Occipital lobe (tissue), 2 donors: Measurements from ENCODE around the gene KCND3. TPM values are rescaled to one million over a fixed set of nuclear protein-coding genes. Genes with fewer than 3 reads are reported as not detected.

Experiments used
- DNase-seq: peaks from one replicate; lab custom pipeline; 2025; lab: John Stamatoyannopoulos, UW
- total RNA-seq: library from RNA; depleted of rRNA; stranded (reverse); fragments of >200 nt; gene quantifications from one replicate; pipeline ENCODE4 v1.2.3, GENCODE V29; 2014

KCND3 gene
- total RNA-seq, 1 donor from 2014 or later = 12.6 TPM

DNA sequence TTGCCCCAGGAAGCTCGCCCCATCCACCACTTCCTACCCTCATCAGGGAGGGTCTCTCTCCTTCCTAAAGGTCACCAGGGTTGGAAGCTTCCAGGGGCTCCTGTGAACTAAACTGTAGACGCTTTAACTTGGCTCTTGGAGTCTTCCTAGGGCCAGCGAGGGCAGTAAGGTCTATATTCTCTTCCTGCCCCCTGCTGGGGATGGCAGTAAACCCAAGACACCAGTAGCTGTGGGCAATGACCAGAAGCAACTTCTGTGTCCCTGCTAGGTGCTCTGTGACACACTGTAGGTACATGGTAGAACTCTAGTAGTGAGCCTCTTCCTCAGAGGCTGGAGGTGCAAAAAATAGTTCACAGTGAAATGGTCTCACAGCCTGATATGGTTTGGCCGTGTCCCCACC lies 30.0 kb downstream of the KCND3 start:
- no peak for DNase-seq

DNA sequence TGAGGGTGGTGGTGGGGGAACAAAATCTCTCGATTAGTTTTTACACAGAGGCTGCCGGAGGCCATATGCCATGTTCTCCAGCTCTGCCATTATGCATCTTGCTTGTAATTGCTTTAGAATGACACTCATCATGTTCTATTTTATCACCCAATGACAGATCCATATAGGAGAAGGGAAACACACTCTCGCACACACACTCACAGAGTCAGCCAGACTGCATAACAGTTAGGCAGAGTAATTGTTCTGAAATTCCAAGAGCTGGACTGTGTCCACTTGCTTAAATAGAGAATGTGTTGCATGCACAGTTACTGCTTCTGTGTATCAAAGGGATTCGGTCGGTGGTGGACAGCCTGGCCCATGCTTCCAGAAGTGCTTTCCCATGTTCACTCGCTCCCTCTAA lies 30.6 kb downstream of the KCND3 start:
- no peak for DNase-seq

DNA sequence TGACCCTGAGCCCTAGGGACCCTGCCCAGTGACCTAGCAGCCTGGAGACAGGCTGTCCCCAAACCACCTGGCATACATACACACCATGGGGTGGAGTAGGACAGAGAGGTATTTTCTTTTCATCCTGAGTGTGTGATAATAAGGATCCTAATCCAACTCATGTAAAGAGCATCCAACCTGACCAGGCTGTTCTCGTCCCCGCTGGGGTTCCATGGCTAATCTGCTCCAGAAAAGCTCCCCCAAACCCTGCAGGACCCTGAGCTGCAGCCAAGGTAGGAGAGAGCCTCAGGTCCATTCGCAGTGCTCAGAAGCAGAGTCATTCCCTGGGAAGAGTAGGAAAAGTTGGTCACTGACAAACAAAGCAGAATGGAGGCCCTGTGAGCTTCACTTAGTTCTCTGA lies 31.4 kb downstream of the KCND3 start:
- DNase-seq = no peak

DNA sequence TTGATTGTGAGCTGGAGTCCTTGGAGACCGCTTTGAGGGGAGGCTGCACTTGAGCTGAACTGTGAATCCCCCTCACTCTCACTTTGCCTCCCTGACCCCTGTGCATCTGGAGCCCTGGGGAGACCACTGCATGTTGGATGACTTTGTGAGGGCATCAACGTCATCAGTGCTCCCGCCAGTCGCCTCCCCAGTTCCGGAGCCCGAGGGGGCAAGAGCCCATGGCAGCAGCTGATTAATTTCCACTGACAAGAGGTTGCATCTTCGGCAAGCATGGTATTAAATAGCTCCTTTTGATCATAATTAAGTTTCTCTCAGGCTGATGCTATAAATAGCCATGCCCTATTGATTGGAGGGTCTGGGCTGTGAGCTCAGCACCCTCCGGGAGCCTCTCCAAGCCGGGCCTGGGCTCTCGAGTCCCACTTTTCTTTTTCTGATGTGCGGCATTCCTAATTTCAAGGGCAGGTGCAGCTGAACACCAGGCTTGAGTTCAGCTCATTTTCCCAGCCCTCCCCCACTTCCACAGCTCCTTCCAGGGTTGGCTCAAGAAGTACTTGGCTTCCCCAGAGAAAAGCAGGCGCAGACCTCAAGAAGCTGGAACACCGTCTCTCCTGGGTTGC lies 33.2 kb downstream of the KCND3 start:
- no peak for DNase-seq

DNA sequence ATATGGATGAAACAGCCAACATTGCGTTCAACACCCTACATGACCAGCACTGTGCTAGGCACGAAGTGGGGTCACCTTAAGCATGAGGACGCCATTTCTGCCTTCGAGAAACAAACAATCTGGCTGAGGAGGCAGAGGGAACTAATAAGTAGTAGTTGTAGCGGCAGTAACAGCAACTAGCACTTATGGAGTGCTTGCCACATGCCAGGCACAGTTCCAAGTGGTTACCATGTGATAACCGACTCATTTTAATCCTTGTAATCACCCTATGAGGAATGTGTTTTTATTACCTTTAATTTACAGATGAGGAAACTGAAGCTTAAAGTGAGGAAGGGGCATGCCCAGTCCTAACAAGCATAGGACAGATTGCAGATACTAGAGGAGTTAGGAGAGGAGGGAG lies 33.7 kb downstream of the KCND3 start:
- DNase-seq = no peak

DNA sequence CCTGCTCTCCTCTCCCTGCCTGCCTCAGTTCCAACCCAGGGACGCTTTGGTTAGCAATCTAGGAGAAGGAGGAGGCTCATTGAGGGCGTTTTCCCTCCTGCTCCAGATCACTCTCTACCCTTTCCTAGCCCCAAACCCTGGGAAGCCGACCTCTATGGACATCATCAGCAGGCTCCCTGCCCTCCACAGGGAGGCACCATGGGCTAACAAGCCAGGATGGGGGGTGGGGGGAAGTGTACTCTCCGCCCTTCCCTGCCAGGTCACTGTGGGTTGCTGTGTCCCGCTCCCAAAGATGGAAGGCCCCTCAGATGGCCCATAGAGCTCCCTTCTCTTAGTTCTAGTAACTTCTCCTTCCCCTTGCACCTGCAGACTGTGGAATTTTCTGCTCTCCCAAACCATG lies 35.7 kb downstream of the KCND3 start:
- no peak for DNase-seq

DNA sequence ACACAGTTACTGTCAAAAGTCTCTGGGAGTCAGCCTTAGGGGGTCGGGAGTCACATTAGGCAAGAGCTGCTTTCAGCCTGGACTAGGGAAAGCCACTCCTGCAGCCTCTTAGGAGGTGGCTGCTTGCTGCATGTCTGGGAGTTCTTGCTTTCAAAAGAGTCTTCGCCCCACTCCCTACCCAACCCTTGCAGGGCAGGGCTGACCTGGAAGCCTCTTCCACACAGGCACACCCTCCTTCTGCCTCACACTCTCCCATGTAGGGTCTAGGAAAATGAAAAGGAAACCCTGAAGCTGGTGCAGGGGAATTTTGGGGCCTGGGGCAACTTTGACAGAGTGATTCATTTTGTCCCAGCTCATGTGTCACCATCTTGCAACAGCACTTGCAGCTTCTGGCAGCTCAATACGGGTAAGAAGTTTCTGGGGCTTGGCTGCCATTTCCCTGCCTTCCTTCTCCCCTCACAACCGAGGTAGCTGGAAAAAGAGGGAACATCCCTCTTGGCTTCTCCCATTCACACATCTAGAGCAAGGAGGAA lies 37.3 kb downstream of the KCND3 start:
- no peak for DNase-seq

DNA sequence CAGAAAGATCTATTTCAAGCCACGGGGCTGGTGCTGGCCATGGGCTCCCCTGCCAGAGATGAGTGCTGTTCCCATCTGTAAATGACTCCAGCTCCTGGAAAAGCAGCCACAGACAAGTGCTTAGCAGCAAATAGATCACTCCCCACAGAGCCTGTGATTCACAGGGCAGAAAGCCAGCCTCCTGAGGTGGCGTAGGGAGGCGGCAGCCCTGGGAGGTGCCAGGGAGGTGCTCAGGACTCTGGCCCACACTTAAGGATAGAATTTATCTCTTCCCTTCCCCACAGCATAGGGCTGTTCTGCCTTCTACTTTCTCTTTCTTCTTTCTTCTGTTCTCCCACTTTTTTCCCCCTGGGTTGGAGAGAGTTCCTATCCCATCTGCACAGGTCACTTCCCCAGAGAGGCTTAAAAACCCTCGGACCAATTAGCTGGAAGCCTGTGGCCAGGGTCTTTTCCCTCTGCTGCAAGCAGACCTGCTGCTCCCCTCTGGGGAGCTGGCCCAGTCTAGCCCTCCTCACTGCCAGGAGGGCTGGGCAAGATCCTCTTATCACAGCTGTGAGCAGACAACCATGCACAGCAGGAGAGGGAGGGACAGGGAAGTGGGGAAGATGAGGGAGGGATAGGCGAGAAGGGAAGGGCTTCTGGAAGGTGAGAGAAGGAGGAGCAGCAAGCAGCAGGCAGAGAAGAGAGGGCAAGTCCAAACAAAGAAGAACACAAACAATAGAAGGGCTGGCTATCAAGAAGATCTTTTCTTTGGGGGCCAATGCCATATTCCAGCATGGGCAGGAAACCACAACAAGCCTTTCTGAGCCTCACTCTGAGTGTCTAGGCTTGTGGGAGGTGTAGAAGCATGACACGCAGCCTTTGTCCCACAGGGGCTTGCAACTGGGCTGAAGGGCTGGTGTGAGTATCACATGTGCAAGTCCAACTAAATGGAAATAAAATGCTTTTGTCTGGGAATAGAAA lies 41.0 kb downstream of the KCND3 start:
- DNase-seq = peak; percentile 73

DNA sequence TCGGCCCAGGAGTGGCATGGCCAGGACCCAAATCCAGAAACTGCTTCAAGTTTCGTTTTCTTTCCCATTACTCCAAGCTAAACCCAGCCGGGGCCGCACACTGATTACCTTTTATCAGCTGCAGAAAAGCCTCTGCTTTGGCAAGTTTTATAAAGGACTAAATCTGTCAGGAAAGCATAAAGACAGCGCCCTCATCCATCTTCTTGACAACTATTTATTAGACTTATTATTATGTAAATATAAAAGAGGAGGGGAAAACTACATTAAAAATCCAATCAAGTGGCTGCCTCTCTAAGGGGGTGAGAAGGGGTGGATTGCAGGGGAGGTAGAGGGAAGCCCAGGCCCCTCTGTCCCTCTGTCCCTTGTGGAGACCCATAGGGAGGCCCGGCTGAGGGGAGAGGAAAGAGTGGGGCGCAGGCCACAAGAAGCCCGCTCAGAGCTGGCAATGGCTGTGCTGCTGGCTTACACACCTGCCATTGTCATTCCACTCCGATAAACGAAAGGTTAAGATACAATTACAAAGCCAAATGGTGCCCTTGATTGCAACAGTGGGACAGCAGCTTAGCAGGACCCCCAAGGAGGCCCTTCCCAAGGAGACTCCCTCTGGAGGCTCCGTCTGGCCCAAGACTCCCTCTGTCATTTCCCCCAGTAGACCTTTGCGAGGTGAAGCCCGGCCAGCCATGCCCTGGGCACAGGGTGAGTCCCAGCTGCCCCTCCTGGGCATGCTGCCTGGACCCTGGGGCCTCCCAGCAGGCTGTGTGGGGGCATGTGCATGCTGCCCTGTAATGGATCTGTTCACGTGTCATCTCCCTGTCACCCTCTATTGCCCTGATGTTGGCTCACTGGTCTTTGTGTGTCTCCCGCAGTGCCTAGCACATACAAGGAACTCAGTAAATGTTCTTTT lies 45.4 kb downstream of the KCND3 start:
- no peak for DNase-seq

DNA sequence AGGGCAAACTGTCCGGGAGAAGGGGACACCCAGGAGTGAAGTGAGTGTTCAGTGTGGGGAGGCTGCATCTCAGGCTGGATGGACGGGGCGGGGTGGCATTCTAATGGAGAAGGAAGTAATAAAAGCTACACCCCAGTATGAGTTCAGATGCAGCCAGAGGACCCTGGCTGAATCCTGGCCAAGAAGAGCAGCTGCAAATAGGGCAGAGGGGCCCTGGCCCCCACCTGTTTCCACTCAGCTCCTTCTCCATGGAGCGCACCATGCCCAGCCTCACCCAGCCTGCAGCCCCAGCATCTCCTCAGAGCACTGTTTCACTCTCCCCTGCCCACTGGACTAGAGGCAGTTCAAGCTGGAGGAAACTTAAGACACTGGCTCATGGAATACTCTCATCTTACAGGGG lies 46.4 kb downstream of the KCND3 start:
- no peak for DNase-seq

DNA sequence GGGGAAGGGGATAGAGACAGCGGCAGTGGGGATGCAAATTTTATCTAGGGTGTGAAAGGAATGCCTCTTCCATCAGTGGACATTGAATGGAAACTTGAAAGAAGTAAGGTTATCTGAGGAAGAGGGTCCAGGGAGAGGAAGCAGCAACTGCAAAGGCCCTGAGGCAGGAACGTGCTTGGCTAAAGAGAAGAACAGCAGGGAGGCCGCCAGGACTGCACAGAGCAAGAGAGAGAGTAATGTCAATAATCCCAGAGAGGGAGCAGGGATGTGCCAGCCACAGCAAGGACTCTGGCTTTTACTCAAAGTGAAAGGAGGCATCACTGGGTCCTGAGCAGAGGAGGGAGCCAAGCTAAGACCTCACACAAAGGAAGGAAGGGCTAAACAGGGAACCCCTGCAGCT lies 50.9 kb downstream of the KCND3 start:
- no peak for DNase-seq

DNA sequence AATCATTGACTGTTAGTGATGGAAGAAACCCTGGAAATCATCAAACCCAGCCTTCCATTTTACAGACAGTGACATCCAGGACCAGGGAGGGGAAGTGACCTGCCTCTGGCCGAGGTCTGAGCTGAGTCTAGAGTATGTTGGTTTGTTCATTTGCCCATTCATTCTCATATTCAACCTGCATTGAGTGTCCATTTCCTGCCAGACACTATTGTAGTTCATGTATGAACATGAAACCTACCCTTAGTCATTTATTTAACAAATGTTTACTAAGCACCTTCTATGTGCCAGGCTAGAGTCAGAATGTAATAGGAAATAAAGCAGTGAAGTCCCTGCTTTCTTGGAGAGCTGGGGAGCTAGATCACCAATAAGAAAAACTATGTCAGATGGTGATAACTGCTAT lies 51.3 kb downstream of the KCND3 start:
- no peak for DNase-seq

DNA sequence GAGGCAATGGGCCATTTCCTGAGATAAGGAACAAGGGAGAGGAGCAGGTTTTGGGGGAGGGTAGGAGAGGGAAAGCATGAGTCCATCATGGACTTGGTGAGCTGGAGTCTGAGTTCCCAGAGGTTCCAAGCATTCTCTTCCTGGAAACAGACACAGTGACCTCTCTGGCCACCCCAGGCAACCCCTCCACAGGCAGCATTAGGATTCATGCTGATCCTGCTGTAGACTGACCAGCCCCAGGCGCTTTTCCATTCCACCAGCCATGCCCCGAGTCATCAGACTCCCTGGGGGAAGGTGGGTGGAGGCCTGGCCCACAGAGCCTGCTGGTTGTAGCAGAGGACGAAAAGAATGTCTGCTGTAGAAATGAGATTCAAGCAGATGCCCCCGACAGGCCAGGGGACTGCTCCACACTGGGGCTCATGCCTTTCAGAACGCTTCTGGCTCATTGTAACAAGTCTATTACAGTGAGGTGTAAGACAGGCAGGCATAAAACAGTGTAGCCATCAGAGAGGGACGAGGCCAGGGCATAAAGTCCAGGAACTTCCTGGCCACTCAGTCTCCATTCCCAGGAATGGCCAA lies 52.2 kb downstream of the KCND3 start:
- no peak for DNase-seq

DNA sequence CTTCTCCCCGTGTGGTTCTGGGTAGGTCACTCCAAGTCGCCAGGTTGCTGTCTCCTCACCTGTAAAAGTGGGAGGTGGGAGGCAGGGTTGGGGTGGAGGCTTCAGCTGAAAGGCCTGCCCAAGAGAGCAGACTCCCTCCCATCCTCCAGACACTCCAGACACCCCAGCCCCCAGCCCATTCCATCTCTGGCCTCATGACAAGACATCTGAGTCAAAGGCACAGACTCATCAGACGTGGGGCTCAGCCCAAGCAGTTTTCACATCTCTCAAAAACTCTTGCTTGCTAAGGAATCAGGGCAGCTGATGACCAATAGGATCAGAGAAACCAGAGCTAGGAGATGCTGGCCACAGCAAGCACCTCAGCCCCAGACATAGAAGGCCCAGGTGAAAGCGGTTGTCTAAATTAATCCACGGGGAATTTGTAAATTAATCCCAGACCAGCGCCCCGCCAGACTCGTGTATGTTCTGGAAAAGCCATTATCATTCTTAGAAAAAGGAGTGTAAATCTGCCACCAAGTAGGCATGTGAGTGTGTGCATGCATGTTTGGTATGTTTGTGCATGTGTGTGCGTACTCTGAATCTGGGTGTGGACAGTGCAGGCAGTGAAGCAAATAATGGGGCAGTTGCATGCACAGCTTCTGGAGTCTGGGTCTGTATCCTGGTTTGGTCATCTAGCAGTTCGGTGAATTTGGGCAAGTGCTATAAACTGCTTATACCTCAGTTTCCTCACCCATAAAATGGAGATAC lies 55.2 kb downstream of the KCND3 start:
- DNase-seq = no peak

DNA sequence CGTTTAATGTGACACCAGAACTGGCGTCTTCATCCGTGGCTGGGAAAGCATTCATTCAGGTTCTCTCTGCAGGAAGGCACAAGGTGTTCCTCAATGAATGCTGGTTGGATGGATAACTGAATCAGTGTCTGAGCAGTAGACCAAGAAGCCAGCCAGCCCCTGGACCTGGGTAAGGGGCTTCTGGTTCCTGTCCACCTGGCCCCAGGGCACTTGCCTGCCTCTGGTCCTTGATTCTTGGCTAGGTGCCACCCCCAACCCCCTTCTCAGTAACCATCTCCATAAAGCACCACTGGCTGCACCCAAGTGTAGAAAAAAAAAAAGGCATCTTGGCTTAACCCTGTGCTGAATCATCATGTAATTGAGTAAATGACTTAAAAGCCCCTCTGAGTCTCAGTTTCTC lies 59.1 kb downstream of the KCND3 start:
- DNase-seq = no peak

DNA sequence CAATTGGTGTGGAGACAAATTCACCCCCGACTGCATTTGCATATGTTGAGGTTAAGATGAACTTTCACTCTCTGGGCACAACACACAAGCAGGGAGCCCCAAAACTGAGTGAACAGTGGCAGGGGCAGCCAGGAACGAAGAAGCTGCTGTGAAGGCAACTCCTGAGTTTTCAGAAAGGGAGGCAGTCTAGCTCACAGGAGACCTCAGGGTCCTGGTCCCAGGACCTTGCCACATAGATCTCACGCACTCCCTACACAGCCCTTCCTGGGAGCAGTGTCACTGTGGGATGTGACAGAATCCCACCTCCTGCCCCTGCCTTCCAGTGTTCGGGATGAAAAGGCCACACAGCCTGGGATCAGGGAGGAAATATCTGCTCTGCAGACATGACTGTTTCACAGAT lies 60.9 kb downstream of the KCND3 start:
- no peak for DNase-seq

DNA sequence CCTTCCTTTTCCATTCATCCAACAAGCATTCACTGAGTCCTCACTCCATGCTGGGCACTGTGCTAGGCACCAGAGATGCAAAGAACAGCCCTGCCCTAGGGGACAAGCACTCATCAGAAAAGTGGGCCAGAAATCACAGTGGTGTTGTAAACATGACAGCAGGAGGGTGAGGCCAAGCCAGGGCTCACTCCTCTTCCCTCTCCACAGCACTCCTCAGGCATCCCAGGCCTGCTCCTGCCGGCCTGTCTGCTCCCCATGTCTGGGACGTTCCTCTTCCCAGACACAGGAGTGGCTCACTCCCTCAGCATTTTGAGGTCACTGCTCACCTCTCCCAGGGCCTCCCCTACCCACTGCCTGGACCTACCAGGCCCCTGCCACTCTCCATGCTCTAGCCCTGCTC lies 61.8 kb downstream of the KCND3 start:
- DNase-seq = no peak

DNA sequence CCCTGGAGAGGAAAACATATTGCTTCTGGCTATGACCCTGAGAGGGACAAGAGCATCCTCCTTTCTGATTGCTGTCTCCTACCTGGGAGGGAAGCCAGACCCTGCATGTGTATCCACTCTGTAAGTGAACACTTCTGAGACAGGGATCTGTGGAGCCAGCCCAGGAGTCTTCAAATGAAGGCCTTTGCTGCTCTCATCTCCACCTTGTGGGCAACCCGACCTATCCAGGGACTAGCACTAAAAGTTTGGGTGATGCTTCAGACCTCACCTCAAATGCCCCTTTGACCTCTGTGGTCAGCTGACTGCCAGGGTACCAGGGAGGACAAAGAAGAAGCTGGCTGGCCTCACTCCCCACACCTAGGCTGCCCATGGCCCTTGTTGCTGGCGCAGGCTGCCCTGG lies 64.7 kb downstream of the KCND3 start:
- no peak for DNase-seq

DNA sequence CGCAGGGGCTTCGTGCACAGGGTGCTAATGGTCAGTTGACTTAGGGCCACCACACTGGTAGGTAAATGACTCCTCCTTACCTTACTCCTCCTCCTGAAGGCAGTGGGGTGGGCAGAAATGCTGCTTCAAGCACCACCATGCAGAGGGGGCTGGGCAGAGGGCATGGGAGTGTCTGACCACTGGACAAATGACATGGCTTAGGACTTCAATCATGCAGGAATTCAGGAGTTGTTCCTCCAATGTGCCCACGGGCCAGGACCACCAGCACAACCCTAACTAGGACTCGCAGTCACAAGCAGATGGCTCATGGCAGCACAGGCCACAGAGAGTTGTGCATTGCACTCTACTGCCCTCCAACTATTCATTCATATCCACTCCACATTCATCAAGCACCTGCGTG lies 65.7 kb downstream of the KCND3 start:
- DNase-seq = no peak

DNA sequence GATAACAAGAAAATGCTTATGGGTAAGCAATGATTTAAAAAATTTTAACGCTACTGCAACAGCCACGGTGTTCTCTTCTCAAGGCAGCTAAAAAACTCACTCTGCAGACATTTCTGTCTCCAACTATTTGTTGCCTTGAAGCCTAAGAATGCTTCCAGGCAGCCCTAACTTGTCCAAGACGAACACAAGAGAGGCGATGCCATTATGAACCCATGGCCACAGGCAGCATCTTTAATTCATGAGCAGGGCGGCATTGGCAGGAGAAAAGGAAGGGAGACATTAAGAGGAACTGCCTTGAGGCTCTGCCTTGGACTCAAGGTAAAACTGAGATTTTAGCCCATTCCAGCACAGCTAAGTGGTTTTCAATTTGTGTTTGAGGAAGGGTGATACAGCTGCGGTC lies 67.5 kb downstream of the KCND3 start:
- no peak for DNase-seq
